HEK293 (cell line): ENCODE measurements around the gene IMMP2L.
"Not testable (repeated sequence)": the region's sequence is repeated elsewhere in the genome, so short reads cannot be mapped to it uniquely, and the experiment has no call there.

ENCODE experiments used
- CTCF ChIA-PET: fragments of 350-600 bp; formaldehyde crosslinking; extraction: SDS; loops from one replicate; lab custom pipeline; 2021; ENCODE audit warnings: antibody characterized with exemption; lab: Yijun Ruan, JAX
- POLR2A ChIA-PET: fragments of 300-600 bp; formaldehyde crosslinking; extraction: SDS; loops from one replicate; lab custom pipeline; 2020; ENCODE audit warnings: antibody characterized with exemption, inconsistent platforms; lab: Yijun Ruan, JAX
- H3K27ac ChIP-seq: fragments of 200-500 bp; sonication (Bioruptor generic); 2 replicates; pipeline ENCODE4 v1.5.1; 2014; ENCODE audit warnings: low read depth, low read length, control low read depth, inconsistent platforms; ENCODE audit errors: extremely low read depth
- H3K36me3 ChIP-seq, 2 experiments: fragments of 200-500 bp in 1 of 2; sonication (Bioruptor generic) in 1 of 2; 1 replicate in 1 of 2; 2 replicates in 1 of 2; pipeline ENCODE4 v1.5.1; 2014 to 2017; ENCODE audit warnings: inconsistent platforms in 2 of 2, low read length in 2 of 2; ENCODE audit not compliant: control insufficient read depth in 2 of 2, insufficient read depth in 1 of 2
- H3K4me1 ChIP-seq: fragments of 200-500 bp; sonication (Bioruptor generic); 2 replicates; pipeline ENCODE4 v1.5.1; 2014; ENCODE audit warnings: mild to moderate bottlenecking, low read length, inconsistent platforms; ENCODE audit not compliant: control insufficient read depth, insufficient read depth
- H3K4me3 ChIP-seq: 2 replicates; pipeline ENCODE4 v1.5.1; 2011; ENCODE audit warnings: low read depth, mild to moderate bottlenecking, control low read depth, low read length, moderate library complexity
- H3K9me3 ChIP-seq: fragments of 200-500 bp; sonication (Bioruptor generic); 2 replicates; pipeline ENCODE4 v1.5.1; 2014; ENCODE audit warnings: low read depth, low read length, inconsistent platforms; ENCODE audit not compliant: control insufficient read depth, insufficient read depth
- EGR2 ChIP-seq: fragments of 450-650 bp; formaldehyde crosslinking; IDR thresholded peaks from 2 replicates; pipeline ENCODE4 v1.5.1; 2016; ENCODE audit warnings: low read depth, missing biosample characterization, missing genetic modification characterization
- HOXA7 ChIP-seq: sonication (generic); formaldehyde crosslinking; IDR thresholded peaks from 2 replicates; pipeline ENCODE4 v1.8.1; 2022; ENCODE audit warnings: missing genetic modification reagents, borderline replicate concordance
- TCF7L2 ChIP-seq: IDR thresholded peaks from 2 replicates; pipeline ENCODE4 v1.6.1; 2011; ENCODE audit warnings: low read depth, mild to moderate bottlenecking, inconsistent platforms, low read length, moderate library complexity, borderline replicate concordance
- ZBTB20 ChIP-seq: fragments of 450-650 bp; formaldehyde crosslinking; IDR thresholded peaks from 2 replicates; pipeline ENCODE4 v1.5.1; 2016; ENCODE audit warnings: missing biosample characterization, missing genetic modification characterization
- ZBTB21 ChIP-seq: fragments of 450-650 bp; formaldehyde crosslinking; IDR thresholded peaks from 2 replicates; pipeline ENCODE4 v1.5.1; 2017; ENCODE audit warnings: missing biosample characterization, missing genetic modification characterization
- ZFP3 ChIP-seq: fragments of 450-650 bp; formaldehyde crosslinking; IDR thresholded peaks from 2 replicates; pipeline ENCODE4 v1.5.1; 2016; ENCODE audit warnings: low read depth, missing biosample characterization, missing genetic modification characterization
- ZFP37 ChIP-seq: fragments of 450-650 bp; formaldehyde crosslinking; IDR thresholded peaks from 2 replicates; pipeline ENCODE4 v1.5.1; 2016; ENCODE audit warnings: missing biosample characterization, missing genetic modification characterization
- ZFP69B ChIP-seq: fragments of 450-650 bp; formaldehyde crosslinking; IDR thresholded peaks from 2 replicates; pipeline ENCODE4 v1.5.1; 2016; ENCODE audit warnings: missing biosample characterization, missing genetic modification characterization
- ZNF112 ChIP-seq: fragments of 450-650 bp; formaldehyde crosslinking; IDR thresholded peaks from 2 replicates; pipeline ENCODE4 v1.5.0; 2017; ENCODE audit warnings: missing biosample characterization, missing genetic modification characterization
- ZNF530 ChIP-seq: fragments of 450-650 bp; formaldehyde crosslinking; IDR thresholded peaks from 2 replicates; pipeline ENCODE4 v1.5.1; 2016; ENCODE audit warnings: low read depth, missing biosample characterization, missing genetic modification characterization
- ZNF555 ChIP-seq: fragments of 450-650 bp; formaldehyde crosslinking; conservative IDR thresholded peaks from 2 replicates; pipeline ENCODE4 v1.5.1; 2017; ENCODE audit warnings: missing biosample characterization, mild to moderate bottlenecking, missing genetic modification characterization, inconsistent platforms
- ZNF561 ChIP-seq: fragments of 450-650 bp; IDR thresholded peaks from 2 replicates; pipeline ENCODE4 v1.5.1; 2018; ENCODE audit warnings: missing biosample characterization, missing genetic modification characterization, borderline replicate concordance
- ZSCAN23 ChIP-seq: fragments of 450-650 bp; formaldehyde crosslinking; IDR thresholded peaks from 2 replicates; pipeline ENCODE4 v1.5.1; 2016; ENCODE audit warnings: missing biosample characterization, missing genetic modification characterization
- TF ChIP-seq, protein P1 (sequence below): fragments of 450-650 bp; formaldehyde crosslinking; IDR thresholded peaks from 2 replicates; pipeline ENCODE4 v1.5.1; 2017; ENCODE audit warnings: missing biosample characterization, missing genetic modification characterization
- TF ChIP-seq, protein P2 (sequence below): fragments of 450-650 bp; formaldehyde crosslinking; IDR thresholded peaks from 2 replicates; pipeline ENCODE4 v1.5.1; 2016; ENCODE audit warnings: missing biosample characterization, missing genetic modification characterization
- TF ChIP-seq, protein P3 (sequence below): fragments of 450-650 bp; formaldehyde crosslinking; IDR thresholded peaks from 2 replicates; pipeline ENCODE4 v1.5.1; 2016; ENCODE audit warnings: missing biosample characterization, missing genetic modification characterization
- TF ChIP-seq, protein P4 (sequence below): fragments of 450-650 bp; formaldehyde crosslinking; IDR thresholded peaks from 2 replicates; pipeline ENCODE4 v1.5.1; 2016; ENCODE audit warnings: missing biosample characterization, missing genetic modification characterization

IMMP2L gene

DNA sequence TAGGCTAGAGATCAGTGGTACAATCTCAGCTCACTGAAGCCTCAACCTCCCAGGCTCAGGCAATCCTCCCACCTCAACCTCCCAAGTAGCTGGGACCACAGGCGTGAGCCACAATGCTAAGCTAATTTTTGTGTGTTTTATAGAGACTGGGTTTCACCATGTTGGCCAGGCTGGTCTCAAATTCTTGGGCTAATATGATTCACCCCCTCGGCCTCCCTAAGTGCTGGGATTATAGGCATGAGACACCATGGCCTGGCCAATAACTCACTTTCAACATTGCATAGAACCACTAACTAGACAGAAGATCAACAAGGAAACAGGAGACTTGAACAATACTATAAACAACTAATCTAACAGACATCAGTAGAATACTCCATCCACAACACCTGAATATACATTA, 279.7 kb downstream of the IMMP2L start:
- no peak overlapping the region for H3K4me3 ChIP-seq
- H3K36me3 ChIP-seq, result no peaks in the 10 kb centered on the region
- no peak overlapping the region for H3K27ac ChIP-seq
- ChIA-PET POLR2A (no interaction called here), CTCF (no interaction called here)
- TF ChIP-seq ZBTB21 (tag by site-specific recombination) (no peak), HOXA7 (CRISPR knock-in tag) (no peak), ZNF112 (tag by site-specific recombination) (no peak), ZFP69B (no peak)
- no peaks in the 10 kb centered on the region for H3K9me3 ChIP-seq
- no peaks in the 10 kb centered on the region for H3K4me1 ChIP-seq

DNA sequence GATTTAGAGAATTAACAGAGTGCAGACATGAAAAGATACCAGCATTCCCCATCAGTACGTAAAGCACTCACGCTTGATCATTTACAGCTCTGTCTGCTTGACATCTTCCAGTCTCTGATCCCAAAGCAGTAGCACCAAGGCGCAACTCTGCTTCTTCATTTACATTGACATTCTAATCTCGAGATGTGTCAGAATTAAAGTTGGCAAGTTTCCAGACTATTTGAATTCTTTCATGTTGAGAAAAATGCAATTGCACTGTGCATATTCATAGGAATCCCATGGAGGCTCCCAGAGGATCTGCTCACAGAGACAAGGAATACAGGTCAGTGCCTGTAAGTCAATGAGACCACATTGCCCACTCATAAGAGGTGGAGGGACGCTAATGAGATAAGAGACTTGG, 287.4 kb downstream of the IMMP2L start:
- H3K27ac ChIP-seq, result no peak overlapping the region
- TF ChIP-seq, protein P1, sequence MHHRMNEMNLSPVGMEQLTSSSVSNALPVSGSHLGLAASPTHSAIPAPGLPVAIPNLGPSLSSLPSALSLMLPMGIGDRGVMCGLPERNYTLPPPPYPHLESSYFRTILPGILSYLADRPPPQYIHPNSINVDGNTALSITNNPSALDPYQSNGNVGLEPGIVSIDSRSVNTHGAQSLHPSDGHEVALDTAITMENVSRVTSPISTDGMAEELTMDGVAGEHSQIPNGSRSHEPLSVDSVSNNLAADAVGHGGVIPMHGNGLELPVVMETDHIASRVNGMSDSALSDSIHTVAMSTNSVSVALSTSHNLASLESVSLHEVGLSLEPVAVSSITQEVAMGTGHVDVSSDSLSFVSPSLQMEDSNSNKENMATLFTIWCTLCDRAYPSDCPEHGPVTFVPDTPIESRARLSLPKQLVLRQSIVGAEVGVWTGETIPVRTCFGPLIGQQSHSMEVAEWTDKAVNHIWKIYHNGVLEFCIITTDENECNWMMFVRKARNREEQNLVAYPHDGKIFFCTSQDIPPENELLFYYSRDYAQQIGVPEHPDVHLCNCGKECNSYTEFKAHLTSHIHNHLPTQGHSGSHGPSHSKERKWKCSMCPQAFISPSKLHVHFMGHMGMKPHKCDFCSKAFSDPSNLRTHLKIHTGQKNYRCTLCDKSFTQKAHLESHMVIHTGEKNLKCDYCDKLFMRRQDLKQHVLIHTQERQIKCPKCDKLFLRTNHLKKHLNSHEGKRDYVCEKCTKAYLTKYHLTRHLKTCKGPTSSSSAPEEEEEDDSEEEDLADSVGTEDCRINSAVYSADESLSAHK (tag by site-specific recombination), result no peak
- TF ChIP-seq ZSCAN23 (tag by site-specific recombination) (no peak), ZFP3 (no peak), ZNF555 (no peak), ZBTB20 (tag by site-specific recombination) (no peak), TCF7L2 (no peak), ZNF530 (tag by site-specific recombination) (no peak)
- TF ChIP-seq, protein P2, sequence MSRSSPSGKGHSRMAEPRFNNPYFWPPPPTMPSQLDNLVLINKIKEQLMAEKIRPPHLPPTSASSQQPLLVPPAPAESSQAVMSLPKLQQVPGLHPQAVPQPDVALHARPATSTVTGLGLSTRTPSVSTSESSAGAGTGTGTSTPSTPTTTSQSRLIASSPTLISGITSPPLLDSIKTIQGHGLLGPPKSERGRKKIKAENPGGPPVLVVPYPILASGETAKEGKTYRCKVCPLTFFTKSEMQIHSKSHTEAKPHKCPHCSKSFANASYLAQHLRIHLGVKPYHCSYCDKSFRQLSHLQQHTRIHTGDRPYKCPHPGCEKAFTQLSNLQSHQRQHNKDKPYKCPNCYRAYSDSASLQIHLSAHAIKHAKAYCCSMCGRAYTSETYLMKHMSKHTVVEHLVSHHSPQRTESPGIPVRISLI (tag by site-specific recombination), result no peak
- TF ChIP-seq, protein P3, sequence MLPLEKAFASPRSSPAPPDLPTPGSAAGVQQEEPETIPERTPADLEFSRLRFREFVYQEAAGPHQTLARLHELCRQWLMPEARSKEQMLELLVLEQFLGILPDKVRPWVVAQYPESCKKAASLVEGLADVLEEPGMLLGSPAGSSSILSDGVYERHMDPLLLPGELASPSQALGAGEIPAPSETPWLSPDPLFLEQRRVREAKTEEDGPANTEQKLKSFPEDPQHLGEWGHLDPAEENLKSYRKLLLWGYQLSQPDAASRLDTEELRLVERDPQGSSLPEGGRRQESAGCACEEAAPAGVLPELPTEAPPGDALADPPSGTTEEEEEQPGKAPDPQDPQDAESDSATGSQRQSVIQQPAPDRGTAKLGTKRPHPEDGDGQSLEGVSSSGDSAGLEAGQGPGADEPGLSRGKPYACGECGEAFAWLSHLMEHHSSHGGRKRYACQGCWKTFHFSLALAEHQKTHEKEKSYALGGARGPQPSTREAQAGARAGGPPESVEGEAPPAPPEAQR (tag by site-specific recombination), result no peak
- TF ChIP-seq, protein P4, sequence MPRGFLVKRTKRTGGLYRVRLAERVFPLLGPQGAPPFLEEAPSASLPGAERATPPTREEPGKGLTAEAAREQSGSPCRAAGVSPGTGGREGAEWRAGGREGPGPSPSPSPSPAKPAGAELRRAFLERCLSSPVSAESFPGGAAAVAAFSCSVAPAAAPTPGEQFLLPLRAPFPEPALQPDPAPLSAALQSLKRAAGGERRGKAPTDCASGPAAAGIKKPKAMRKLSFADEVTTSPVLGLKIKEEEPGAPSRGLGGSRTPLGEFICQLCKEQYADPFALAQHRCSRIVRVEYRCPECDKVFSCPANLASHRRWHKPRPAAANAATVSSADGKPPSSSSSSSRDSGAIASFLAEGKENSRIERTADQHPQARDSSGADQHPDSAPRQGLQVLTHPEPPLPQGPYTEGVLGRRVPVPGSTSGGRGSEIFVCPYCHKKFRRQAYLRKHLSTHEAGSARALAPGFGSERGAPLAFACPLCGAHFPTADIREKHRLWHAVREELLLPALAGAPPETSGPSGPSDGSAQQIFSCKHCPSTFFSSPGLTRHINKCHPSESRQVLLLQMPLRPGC (tag by site-specific recombination), result no peak
- H3K4me3 ChIP-seq, result no peak overlapping the region
- H3K9me3 ChIP-seq, result no peaks in the 10 kb centered on the region
- ChIA-PET POLR2A (no interaction called here), CTCF (interaction anchor here (0.5 to 1.0 kb wide), 3 partner anchors 11 to 594 kb away, joined by 3 to 4 read pairs (median 4); no protein-coding TSS in a partner anchor)
- no peaks in the 10 kb centered on the region; the same call in 1 of the 2 replicates for H3K4me1 ChIP-seq
- H3K36me3 ChIP-seq, result no peaks in the 10 kb centered on the region

DNA sequence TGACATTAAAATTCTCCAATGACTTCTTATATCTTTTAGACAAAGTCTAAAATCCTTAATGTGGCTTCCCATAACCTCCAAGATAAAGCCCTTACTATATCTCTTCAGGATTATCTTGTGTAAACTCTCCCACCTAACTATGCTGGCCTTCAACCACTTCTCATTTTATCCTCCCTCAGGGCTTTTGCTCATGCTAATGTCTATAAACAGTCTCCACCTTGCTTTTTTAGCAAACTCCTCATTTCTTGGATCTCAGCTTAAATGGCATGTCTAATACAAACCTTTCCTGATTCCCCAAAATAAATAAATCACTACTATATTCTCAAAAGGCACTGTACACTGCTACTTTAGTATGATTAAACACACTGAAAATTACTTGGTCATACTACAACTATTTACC, 290.2 kb downstream of the IMMP2L start:
- CTCF ChIA-PET, result no interaction called here
- TF ChIP-seq ZFP37 (tag by site-specific recombination), result no peak
- no peak for TF ChIP-seq ZNF561 (tag by site-specific recombination)
- no peak for TF ChIP-seq EGR2 (tag by site-specific recombination)
- H3K27ac ChIP-seq, result no peak overlapping the region

DNA sequence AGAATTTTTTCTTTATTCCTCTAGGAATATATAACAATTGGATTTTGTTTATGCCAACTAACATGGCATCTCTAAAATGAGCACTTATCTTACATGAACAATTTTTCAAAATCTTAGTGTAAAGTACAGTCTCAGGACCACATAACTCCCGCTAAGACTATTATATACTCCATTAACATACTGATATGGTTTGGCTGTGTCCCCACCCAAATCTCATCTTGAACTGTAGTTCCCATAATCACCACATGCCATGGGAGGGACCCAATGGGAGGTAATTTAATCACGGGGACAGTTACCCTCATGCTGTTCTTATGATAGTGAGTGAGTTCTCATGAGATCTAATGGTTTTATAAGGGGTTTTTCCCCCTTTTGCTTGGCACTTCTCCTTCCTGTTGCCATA, 291.5 kb downstream of the IMMP2L start:
- CTCF ChIA-PET, H3K4me3 ChIP-seq, H3K9me3 ChIP-seq, POLR2A ChIA-PET, H3K36me3 ChIP-seq, H3K27ac ChIP-seq, H3K4me1 ChIP-seq: not testable (repeated sequence)

More for the DNA sequence above, 290.2 kb downstream of the IMMP2L start:
- no peaks in the 10 kb centered on the region for H3K9me3 ChIP-seq
- no peak overlapping the region for H3K4me3 ChIP-seq
- H3K36me3 ChIP-seq, result no peaks in the 10 kb centered on the region
- H3K4me1 ChIP-seq, result no peaks in the 10 kb centered on the region; the same call in 1 of the 2 replicates
- POLR2A ChIA-PET, result no interaction called here
